Stimulated activated CD4-positive, alpha-beta T cell treated with anti-CD3 and anti-CD28 coated beads, Interleukin-4, amount 100 ng/mL, for 4 hours (primary cell): ENCODE data around the gene TPST2.

Source experiments
- DNase-seq, 2 experiments: peaks; one replicate each; pipeline ENCODE4 v3.0.0-alpha.2; 2020

TPST2 gene

GRCh38 chr22:26610072-26610958, 20.4 kb upstream of the TPST2 start:
- peak in 1 of 2 experiments; percentile 16 for DNase-seq

- no peak for DNase-seq
Measured at GRCh38 chr22:26609287-26609686, 19.4 kb upstream of the TPST2 start.

GRCh38 chr22:26608129-26608528, 18.2 kb upstream of the TPST2 start:
- DNase-seq: no peak

GRCh38 chr22:26606611-26607010, 16.7 kb upstream of the TPST2 start:
- no peak for DNase-seq

GRCh38 chr22:26604368-26604767, 14.4 kb upstream of the TPST2 start:
- no peak for DNase-seq

GRCh38 chr22:26602127-26602526, 12.2 kb upstream of the TPST2 start:
- no peak for DNase-seq

GRCh38 chr22:26601726-26602125, 11.8 kb upstream of the TPST2 start:
- DNase-seq: no peak

DNA sequence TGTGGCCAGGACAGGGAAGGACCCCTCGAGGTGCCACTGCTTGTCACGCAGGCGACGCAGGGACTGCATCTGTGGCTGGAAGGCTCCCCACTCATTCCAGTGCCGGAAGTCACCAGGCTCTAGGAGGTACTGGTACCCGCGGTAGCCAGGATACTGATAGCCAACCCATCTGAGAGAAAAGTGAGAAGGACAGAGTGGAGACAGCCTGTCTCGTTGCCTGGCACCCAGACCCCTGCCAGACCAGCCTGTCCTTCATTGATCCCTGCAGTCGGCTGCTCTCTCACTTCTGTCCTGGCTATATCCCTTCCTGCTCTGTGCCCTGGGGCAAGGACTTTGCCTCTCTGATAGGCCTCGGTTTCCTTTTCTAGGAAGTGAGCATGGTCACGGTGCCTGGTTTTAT, 9.6 kb upstream of the TPST2 start:
- DNase-seq: no peak

GRCh38 chr22:26597480-26597879, 7.5 kb upstream of the TPST2 start:
- DNase-seq: no peak

GRCh38 chr22:26597026-26597425, 7.1 kb upstream of the TPST2 start:
- DNase-seq: no peak

- DNase-seq: no peak
Measured at GRCh38 chr22:26593763-26594162, 3.8 kb upstream of the TPST2 start.

DNA sequence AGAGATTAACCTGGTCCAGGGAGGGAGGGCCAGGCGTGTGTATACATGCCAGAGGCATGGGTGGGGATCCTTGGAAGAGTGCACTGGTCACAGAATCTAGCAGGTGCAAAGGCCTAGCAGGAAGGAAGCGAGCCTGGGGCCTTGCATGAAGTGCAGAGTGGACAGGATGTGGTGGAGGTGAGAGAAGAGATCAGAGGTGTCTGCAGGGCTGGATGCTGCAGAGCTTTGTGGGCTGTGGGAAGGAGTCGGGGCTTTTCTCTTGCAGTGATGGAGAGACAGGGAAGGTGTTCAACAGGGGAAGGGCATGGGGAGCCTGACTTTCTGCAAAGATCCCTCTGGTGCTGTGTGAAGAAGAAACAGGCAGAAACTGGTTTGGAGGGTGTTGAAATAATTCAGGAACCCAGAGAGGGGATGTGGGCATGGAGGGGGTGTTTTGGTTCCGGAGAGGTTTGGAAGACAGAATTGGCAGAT, 2.5 kb upstream of the TPST2 start:
- DNase-seq: peak in 1 of 2 experiments; percentile 20

DNA sequence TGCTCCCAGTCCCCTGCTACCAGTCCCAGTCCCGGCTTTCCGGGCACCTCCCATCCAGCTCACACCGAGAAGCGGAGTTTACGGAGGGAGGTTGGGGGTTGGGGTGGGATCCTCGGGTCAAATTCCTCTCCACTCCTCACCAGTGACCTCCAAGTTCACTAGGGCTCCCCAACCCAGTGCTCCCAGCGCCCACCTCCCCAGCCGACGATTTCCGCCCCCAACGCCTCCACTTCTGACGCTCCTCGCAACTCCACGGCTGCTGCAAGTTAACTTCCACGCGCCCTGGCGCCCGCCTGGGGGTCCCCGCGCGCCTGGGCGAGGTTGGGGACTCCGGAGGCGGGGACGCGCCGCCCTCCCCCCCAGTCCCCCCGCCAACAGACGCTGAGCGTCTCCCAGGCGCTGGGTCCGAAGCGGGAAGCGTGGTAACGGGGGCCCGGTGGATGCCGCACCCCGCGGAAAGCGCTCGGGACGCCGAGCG, 526 bp downstream of the TPST2 start:
- peak; percentile 32 to 48 for DNase-seq

DNA sequence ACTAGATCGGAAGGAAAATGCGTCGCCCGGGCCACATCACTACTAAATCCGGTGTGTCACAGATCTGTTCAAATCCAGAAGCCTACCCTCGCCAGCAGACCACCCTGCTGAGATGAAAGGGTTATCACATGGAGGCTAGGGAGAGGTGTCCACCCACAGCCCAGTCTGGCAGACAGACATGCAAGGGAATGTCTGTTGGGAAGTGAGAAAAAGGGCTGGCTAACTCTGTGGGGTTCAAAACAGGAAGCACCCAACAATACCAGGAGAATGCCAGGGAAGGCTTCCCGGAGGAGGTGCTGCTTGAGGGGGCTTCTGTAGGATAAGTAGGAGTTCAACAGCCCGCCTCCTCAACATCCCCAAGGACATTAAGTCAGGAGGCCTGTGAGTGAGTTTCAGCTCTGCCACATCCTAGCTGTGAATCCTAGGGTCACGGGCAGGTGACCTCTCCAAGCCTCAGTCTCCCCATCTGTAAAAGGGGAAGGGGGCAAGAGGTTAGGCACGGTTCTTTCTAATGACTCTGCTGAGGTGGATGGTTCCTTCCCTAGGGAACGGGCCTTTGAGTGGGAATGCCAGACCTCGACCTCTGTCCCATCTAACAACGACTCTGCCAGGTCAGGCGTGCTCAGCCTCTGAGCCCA, 1.1 kb downstream of the TPST2 start:
- no peak for DNase-seq

GRCh38 chr22:26587991-26588613, 1.8 kb downstream of the TPST2 start:
- DNase-seq: no peak

- no peak for DNase-seq
Measured at GRCh38 chr22:26586556-26587325, 3.2 kb downstream of the TPST2 start.

DNA sequence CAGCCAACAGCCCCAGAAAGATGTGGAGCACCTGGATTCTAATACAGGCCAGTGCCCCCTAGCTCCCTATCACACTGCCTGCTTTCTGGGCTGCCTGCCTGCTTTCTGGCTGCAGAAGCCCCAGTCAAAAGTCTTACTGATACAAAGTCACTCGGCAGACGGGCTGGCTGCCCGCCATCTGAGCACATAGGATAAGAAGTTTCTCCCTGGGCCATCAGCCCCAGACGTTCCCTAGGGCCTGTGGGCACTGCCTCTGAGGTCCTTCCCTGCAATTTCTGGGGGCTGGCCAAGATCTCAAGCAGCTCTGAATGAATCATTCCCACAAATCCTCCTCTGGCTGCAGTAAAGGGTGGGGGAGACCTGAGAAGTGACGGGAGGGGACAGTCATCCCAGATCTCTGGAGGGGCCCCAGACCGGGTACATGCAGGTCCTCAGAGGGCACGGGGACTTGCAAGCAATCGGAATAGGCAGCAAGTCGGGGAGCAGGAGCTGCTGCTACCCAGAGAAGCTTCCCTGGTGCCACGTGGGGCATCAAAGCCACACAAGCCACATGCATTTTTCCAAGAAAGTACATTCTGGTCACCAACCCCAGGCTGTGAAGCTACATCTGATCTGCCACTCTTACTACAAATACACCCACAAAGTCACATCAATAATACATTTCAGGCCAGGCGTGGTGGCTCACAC, 4.7 kb downstream of the TPST2 start:
- no peak for DNase-seq

- no peak for DNase-seq
Measured at GRCh38 chr22:26584010-26584409, 5.9 kb downstream of the TPST2 start.

DNA sequence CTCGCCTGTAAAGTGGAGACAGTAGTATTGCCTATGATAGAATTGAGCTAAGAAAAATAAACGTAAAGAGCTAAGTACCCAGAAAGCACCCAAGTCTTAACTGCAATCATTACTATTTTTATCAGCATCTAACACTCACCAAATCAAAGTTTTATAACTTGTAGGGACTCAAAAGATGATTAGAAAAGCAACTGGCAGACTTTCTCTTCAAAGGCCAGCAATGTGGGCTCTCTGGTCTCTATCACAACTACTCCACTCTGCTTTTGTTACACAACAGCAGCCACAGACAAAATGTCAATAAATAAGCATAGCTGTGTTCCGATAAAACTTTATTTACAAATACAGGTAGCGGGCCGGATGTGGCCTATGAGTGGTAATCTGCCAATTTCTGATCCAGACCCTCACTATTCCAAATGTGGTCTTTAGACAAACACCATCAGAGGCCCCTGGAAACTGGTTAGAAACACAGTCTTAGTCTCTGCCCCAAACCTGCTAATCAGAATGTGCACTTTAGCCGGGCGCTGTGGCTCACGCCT, 8.2 kb downstream of the TPST2 start:
- DNase-seq: no peak

DNA sequence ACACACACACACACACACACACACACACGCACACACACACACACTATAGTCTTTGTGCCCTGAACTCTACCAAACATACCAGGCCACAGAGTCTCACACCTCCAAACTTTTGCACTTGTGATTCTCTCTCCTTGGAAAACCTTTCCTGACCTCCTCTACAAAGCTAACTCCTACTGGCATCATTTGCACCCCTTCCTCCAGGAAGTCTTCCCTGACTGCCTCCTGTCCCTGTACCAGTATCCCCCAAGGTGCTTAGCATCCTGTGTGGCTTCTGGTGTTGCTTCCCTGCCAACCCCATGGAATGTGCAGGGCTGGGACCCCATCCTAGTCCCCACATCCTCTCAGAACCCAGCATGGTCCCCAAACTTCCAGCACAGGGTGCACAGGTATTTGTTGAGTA, 8.9 kb downstream of the TPST2 start:
- no peak for DNase-seq

- DNase-seq: no peak
Measured at GRCh38 chr22:26580240-26580962, 9.5 kb downstream of the TPST2 start.
